HG03520 (cell line): Measurements from ENCODE around the gene SYT12.
"Not testable (repeated sequence)": the region's sequence is repeated elsewhere in the genome, so short reads cannot be mapped to it uniquely, and the experiment has no call there.

Experiments
- ATAC-seq: cut with Tn5 transposase; IDR thresholded peaks from one replicate; pipeline ENCODE4 v1.9.1; 2021; ENCODE audit warnings: mild to moderate bottlenecking, moderate library complexity; ENCODE audit not compliant: unreplicated experiment

Gene SYT12

GRCh38 chr11:67022961-67023956 lies at the start of gene SYT12:
Gene SYT12, plus strand, starts transcription at chr11:67023134. Its CDS starts 7,011 bp downstream, at chr11:67030145.
- ATAC-seq, result no peak

- ATAC-seq, result no peak
Observed at GRCh38 chr11:66973956-66974580, 48.9 kb upstream of the SYT12 start.

GRCh38 chr11:66974724-66975404 lies 48.1 kb upstream of the SYT12 start, which contains the start of gene C11orf86:
Gene C11orf86, plus strand, starts transcription at chr11:66975304. Its CDS starts 59 bp downstream, at chr11:66975363.
- no peak for ATAC-seq

GRCh38 chr11:66975405-66976027 lies 47.4 kb upstream of the SYT12 start:
- no peak for ATAC-seq

GRCh38 chr11:66976028-66976467 lies 46.9 kb upstream of the SYT12 start:
- ATAC-seq, result no peak

DNA sequence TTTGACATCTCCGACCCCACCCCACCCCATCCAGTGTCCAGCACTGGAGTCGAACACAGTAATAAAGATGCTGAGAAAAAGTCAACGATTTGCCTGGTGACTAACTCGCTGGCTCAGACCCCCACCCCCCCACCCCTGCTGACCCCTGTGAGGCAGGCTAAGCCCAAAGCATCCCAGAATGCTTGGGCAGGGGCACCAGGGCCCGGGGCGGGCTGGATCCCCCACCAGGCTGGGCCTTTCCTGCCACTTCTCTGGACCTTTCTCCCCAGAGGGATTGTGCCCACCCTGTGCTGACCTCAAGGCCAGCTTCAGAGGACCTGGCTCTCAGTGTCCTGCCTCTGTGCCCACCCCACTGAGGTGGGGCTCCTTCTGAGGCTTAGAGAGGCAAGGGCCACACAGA lies 46.0 kb upstream of the SYT12 start:
- ATAC-seq, result no peak

GRCh38 chr11:66978229-66978628 lies 44.7 kb upstream of the SYT12 start:
- no peak for ATAC-seq

GRCh38 chr11:66978717-66979116 lies 44.2 kb upstream of the SYT12 start:
- ATAC-seq, result no peak

DNA sequence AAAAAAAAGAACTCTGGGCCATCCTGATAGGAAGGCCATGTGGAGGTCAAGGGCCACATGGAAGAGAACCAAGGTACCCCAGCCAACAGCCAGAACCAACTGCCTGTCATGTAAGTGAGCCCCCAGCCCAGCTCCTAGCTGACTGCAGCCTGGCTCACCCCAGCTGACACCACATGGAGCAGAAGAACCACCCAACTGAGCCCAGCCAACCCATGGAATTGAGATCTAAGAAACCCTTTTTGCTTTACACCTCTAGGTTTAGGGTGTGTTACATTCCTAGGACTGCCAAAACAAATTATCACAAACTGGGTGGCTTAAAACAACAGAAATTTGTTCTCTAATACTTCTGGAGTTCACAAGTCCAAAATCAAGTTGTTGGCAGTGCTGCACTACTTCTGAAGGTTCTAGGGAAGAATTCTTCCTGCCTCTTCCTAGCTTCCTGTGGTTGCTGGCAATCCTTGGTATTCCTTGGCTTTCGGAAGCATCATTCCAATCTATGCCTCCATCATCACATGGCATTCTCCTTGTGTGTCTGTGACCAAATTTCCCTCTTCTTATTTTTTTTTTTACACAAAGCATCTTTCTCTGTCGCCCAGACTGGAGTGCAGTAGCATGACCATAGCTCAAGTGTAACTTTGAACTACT lies 43.5 kb upstream of the SYT12 start:
- no peak for ATAC-seq

DNA sequence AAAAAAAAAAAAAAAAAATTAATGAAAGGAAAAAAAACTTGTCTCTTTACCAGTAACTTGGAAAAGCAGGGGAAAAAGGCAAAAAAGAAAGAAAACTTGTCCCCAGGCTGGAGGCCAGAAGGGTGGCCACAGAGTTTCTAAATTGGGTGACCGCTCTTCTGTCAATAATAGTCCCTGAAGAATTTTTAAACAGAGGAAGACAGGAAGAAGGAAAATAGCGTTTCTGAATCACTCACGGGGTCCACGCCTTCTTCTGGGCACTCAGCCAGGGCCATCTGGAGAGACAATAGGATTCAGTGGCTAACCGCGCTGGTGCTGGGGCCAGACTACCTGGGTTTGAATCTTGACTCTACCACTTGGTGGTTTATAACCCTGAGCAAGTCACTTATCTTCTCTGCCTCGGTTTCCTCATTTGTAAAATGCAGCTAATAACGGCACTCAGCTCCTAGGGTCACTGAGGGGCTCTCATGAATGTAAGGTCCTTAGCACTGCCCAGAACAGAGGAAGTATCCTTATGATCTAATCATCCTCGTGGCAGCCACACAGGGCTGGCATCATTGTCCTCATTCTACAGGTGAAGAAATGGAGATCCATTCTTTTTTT lies 40.9 kb upstream of the SYT12 start:
- no peak for ATAC-seq

DNA sequence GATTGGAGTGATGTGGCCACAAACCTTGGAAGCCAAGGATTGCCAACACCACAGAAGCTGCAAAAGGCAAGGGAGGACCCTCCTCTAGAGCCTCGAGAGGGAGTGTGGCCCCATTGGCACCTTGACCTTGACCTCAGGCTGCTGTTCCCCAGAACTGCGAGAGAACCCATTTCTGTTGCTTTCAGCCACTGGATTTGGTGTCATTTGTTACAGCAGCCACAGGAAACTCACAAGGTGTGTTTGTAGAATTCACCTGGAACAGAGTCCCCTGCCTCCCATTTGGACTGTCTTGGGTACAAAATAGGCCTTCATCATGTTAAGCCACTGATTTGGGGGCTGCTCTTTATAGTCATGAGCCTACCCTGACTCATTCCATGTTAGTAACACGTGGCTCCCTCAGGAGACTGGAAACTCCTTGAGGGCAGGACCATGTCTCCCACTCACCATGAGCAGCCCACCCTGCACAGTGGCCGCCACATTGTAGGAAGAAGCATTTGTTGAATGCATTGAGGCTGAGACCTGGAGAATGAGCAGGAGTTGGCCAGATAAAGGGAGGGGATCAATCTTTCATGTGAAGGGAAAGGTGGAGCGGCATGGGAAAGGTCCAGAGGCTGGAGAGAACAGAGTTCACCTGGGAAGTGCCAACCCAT lies 39.5 kb upstream of the SYT12 start:
- ATAC-seq, result no peak

DNA sequence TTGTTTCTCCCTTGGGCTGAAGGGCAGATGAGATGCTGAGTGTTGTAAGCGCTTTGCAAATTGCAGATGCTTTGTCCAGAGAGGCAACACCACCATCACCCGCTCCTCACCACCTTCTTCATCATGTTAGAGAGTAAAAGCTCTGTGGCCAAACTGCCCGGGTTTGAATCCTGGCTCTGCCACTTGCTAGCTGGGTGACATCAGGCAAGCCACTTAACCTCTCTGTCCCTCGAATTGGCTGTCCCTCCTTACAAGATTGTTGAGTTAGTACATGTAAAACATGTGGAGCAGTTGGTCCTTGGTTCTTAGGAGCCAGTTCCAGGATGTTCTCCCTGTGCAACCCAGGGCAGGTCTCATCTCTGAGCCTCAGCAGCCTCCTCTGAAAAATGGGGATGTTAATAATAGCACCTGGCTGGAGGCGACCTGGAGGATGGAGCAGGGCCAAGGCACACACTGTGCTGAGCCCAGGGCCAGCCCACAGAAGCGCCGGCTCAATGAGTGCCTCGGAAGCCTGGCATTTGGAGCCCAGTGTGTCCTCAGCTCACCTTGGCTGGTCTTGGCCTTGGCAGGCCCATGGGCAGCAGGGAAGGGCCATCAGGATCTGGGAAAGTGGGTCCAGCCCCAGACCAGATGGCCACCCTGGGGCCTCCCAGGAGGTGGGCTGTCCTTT lies 37.3 kb upstream of the SYT12 start:
- no peak for ATAC-seq

GRCh38 chr11:66986178-66986545 lies 36.8 kb upstream of the SYT12 start:
- ATAC-seq, result no peak

DNA sequence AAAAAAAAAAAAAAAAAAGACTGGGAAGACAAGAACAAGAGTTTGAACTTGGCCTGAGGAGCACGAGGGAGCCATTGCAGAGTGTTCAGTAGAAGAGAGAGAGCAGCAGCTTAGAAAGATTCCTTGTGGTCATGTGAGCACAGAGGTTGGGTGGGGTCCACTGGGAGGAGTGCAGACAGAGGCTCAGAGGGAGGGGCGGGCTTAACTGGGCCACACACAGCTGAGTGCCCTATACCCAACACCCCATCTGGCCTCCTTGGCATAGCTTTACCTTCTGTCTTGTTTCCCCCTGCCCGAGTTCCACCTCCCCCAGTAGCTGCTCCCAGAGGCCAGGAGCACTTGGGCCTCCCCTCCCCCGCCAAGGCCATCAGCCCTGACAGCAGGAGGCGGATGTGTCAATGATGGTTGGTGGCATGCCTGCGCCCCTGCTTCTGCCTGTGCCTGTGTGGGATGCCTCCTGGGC lies 35.7 kb upstream of the SYT12 start:
- no peak for ATAC-seq

- ATAC-seq, result no peak
Observed at GRCh38 chr11:66987924-66988637, 34.9 kb upstream of the SYT12 start.

DNA sequence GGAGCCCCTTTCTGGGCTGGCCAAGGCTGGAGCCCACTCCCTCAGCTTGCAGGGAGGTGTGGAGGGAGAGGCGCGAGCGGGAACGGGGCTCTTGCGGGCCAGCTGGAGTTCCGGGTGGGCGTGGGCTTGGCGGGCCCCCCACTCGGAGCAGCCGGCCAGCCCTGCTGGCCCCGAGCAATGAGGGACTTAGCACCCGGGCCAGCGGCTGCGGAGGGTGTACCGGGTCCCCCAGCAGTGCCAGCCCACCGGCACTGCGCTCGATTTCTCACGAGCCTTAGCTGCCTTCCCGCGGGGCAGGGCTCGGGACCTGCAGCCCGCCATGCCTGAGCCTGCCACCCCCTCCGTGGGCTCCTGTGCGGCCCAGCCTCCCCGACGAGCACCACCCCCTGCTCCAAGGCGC lies 34.2 kb upstream of the SYT12 start:
- ATAC-seq, result not testable (repeated sequence)

DNA sequence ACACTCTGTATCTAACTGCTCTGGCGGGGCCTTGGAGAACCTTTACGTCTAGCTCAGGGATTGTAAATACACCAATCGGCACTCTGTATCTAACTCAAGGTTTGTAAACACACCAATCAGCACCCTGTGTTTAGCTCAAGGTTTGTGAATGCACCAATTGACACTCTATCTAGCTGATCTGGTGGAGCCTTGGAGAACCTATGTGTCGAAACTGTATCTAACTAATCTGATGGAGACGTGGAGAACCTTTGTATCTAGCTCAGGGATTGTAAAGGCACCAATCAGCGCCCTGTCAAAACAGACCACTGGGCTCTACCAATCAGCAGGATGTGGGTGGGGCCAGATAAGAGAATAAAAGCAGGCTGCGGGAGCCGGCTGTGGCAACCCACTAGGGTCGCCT lies 33.6 kb upstream of the SYT12 start:
- not testable (repeated sequence) for ATAC-seq

DNA sequence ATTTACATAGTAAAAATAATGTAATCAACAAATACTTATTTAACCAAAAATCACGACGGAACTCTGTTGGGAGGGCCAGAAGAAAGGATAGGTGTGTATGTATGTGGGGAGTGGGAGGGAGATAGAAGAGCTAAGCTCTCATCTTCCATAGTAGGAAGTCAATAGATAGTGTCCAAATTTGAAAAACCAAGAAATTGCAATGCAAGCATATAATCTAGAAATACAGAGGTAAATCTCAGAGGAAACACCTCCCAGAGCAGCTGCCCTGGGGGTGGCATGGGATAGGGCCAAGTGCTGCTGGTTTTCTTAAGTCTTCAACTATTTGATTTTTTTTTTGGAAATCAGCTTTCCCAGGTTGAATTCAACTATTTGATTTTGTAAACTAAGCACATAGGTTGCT lies 30.9 kb upstream of the SYT12 start:
- no peak for ATAC-seq
